GM12892 (cell line): ENCODE results near the gene REXO4.

Experiments used
- POLR2A ChIP-seq: IDR thresholded peaks from 2 replicates; pipeline ENCODE4 v1.6.1; 2011; ENCODE audit warnings: low read depth, low read length, control low read depth
- POLR2AphosphoS5 ChIP-seq: IDR thresholded peaks from 2 replicates; pipeline ENCODE4 v1.6.1; 2011; ENCODE audit warnings: low read depth, low read length, control low read depth
- TAF1 ChIP-seq: IDR thresholded peaks from 2 replicates; pipeline ENCODE4 v1.6.1; 2011; ENCODE audit warnings: low read depth, mild to moderate bottlenecking, control low read depth, low read length, borderline replicate concordance

DNA sequence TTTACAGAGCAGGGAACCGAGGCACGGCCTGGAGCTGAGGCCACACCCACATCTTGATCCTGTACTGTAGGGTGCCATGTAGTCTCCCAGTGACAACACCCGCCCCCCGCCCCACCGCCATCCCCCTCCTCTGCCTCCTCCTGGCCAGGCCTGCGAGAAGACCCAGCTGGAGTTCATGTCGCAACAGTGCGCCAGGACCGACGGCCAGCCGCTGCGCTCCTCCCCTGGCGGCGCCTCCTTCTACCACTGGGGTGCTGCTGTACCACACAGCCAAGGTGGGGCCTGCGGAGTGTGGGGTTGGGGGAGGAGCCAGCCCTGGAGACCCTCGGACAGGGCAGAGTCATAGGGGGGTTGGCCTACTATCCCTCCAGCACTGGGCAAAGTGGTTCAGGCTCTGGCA lies 18.9 kb upstream of the REXO4 start:
- TF ChIP-seq POLR2A (no peak), POLR2AphosphoS5 (no peak), TAF1 (no peak)
